Measurements from ENCODE around the gene NGF.
"Not testable (repeated sequence)": the region's sequence is repeated elsewhere in the genome, so short reads cannot be mapped to it uniquely, and the experiment has no call there.

NGF gene

GRCh38 chr1:115337633-115338456 lies at the start of gene NGF:
Gene NGF, minus strand, starts transcription at chr1:115338249. Its CDS starts 51,454 bp downstream, at chr1:115286795.
- no peak for DNase-seq

GRCh38 chr1:115383455-115383854 lies 45.4 kb upstream of the NGF start:
- DNase-seq = not testable (repeated sequence)

GRCh38 chr1:115379943-115380342 lies 41.9 kb upstream of the NGF start:
- no peak for DNase-seq

DNA sequence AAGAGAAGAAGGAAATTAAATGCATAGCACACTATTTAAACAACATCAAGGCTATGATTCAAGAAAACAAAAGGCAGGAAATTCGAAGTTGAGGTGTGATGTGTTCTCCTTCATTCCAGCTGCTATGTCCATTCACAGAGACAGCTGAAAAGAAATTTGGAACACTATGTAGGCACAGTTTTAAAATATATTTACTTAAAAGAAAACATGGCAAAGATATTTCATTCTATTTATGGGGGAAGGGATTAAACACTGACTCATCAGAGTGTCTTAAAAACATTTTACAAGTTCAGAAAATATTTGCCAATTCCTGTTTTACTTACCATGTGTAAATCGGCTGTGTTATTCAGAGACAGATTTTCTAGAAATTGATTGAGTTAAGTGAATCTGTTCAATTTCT lies 39.4 kb upstream of the NGF start:
- DNase-seq = no peak

DNA sequence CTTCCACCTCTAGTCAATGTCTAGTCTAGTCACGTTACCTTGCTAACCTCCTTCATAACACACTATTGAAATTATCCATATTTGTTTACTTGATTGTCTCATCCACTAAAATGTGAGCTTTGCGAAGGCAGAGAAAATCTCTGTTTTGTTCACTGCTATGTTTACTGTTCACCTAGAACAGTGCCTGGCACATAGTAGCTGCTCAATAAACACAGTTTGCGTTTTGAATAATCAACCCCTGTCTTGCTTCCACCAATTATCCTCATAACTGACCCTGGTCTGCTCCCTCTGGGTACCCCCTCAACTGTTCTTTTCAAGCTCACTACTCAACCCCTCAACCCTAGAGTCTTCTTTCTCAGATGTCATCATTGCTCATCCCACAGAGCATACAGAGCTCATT lies 36.5 kb upstream of the NGF start:
- DNase-seq = no peak

GRCh38 chr1:115373305-115373704 lies 35.3 kb upstream of the NGF start:
- peak; percentile 97 for DNase-seq

- no peak for DNase-seq
Measured at GRCh38 chr1:115365738-115366137, 27.7 kb upstream of the NGF start.

DNA sequence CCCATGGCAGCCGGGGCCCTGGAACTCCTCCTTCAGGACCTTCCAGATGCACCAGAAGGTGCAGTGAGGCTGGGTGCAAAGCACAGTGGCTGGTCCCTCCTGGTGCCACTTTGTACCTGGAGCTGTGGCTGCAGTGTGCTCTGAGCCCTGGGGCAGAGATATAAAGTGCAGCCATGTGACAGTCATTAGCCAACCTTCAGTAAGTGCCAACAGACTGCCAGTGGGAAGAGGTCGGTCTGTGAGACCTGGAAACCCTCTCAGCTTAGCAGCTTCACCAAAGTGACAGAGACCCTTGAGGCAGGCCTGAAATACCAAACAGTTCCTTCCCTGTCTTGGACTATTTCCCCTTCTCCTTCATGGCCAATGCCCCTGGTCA lies 26.7 kb upstream of the NGF start:
- no peak for DNase-seq

DNA sequence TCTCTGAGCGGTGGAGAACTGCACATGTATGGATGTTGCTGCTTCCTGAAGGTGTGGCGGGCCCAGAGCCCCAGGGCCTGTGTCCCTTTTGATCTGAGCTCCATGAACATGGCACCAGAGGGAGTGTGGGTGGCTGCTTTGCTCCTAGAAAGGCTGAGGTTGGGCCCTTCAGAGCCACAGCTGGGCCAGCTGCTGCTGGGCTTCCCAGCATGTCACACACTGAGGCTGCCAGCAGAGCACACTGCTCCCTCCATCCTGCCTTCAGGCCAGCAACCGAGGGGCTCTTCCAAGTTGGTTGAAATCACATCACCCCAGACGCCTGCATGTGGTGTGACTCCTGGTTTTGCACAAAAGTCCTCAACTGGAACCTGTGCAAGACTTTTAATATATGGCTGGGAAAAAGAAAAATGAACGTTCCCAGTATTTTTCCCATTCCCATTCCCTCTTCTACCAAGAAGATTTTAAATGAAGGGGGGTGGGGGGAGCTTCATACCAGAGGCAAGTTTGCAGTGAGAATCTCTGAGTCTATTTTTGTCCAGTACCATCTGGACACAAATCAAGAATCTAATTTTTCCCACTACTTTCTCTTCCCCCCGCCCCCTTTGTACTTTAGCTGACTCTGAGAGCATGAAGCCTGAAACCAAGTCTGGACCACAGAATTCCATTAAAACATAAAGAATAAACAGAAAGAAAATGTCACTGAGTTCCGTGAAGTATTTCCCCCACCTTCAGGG lies 26.2 kb upstream of the NGF start:
- DNase-seq = no peak

DNA sequence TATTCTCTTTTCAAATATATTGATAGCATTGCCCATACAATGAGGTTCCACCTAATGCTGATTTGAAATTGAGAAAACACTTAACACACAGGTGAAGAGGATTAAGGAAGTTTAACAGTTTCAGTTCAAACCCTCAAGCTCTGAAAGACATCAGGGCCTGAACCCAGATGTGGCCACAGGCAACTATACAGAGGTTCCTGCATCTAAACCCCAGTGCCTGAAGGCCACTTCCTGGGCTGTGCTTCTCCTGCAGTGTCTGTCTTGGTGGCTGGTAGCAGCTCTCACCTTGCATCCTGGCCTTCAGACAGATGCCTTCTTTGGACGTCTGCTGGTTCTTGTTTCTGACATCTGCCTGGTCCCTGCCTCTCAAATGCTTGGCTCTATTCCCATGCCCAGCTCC lies 25.1 kb upstream of the NGF start:
- no peak for DNase-seq

DNA sequence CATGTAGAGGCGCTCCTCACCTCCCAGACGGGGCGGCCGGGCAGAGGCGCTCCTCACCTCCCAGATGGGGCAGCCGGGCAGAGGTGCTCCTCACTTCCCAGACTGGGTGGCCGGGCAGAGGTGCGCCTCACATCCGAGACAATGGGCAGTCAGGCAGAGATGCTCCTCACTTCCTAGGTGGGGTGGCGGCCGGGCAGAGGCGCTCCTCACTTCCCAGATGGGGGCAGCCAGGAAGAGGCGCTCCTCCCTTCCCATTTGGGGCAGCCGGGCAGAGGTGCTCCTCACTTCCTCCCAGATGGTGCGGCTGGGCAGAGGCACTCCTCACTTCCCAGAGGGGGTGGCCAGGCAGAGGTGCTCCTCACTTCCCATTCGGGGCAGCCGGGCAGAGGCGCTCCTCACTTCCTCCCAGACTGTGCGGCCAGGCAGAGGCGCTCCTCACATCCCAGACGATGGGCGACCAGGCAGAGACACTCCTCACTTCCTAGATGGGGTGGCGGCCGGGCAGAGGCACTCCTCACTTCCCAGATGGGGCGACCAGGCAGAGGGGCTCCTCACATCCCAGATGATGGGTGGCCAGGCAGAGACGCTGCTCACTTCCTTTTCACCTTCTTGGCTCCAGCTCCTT lies 22.6 kb upstream of the NGF start:
- not testable (repeated sequence) for DNase-seq

- DNase-seq = not testable (repeated sequence)
Measured at GRCh38 chr1:115359787-115360452, 21.9 kb upstream of the NGF start.

- no peak for DNase-seq
Measured at GRCh38 chr1:115356356-115356755, 18.3 kb upstream of the NGF start.

DNA sequence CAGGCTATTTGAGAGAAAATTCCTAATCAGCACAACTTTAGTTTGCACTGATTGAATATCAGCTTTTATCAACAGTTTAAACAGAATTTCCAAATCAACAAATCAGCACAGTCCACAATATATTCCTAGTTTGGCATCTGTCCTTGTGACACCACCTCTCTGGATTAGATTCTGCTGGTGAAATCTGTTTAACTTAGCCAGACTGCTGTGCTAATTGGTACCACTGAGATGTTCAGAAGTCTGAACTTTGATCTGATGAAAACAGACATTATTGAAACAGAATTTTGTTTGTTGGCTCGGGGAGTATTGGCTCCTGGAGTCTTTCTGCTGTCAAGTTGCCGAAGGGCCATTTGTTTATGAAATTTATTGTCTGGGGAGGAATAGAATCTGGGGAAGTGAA lies 17.0 kb upstream of the NGF start:
- no peak for DNase-seq

DNA sequence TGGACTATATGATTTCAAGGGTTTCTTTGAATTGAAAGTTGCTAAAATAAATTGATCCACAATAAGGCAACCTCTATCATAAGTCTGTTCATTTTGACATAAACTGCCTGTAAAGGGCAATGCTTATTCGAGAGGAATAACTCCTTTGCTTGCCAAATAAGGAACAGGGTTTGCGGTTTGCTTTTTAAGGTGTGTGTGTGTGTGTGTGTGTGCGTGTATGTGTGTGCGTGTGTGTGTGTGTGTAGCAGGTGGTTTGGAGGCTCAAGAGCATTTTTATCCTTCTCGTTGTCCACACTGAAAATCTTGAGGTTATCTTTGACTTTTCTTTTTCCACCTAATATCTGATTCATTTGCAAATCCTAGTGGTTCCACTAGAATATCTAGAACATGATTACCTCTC lies 13.1 kb upstream of the NGF start:
- DNase-seq = no peak

GRCh38 chr1:115348636-115349035 lies 10.6 kb upstream of the NGF start:
- no peak for DNase-seq

GRCh38 chr1:115347282-115347681 lies 9.2 kb upstream of the NGF start:
- no peak for DNase-seq

GRCh38 chr1:115343200-115343737 lies 5.2 kb upstream of the NGF start:
- DNase-seq = no peak

DNA sequence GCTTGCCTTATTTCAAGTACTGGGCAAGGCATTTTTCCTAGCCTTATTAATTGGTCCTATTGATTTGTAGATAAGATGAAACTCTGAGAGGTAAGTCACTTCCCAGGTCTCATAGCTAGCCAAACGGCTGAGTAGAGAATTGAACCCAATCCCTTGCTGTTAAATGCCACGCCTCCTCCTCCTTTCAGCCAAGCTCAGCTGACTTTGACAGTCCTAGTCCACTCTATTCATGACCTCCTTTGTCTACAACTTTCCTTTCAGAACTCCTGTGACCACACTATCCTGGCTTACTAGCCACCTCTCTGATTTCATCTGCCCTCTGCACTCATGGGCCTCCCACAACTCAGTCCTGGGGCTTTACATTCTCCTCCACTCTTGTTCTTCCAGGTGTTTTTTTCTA lies 3.9 kb upstream of the NGF start:
- DNase-seq = no peak

DNA sequence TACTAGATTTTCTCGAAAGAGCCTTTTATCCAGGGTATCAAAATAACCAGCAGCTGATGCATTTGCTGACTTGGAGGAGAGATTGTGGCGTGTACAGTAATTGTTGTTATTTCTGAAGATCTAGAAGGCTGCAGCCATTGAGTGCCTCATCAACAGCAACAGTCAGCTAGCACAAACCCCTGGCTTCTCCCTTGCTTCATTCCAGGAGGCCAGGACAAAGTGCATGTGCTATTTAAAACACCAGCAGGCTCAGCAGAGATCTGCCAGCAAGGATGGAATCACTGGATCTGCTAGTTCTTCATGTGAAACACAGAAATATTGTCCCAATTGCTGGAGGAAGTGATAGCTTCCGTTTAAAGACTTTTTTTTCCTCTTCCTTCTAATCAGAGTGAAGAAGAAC lies 2.8 kb upstream of the NGF start:
- no peak for DNase-seq

DNA sequence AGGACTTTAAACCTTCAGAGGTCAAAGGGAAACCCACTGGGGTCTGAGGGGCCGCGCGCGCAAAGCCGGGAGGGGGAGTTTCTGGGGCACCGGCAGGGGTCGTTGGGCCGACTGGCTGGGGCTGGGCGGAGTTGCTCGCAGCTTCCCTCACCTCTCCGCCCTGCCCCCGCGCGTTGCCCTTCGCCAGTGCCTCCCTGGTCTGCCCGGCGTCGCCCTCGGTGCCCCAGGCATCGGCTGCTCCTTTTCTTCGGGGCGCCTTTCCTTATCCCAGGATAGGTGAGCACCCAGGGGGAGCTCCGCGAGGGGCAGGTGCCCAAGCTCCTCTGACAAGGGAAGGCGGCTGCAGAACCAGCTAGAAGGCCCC lies 390 bp upstream of the NGF start:
- no peak for DNase-seq

- no peak for DNase-seq
Measured at GRCh38 chr1:115337276-115337632, 795 bp downstream of the NGF start.

DNA sequence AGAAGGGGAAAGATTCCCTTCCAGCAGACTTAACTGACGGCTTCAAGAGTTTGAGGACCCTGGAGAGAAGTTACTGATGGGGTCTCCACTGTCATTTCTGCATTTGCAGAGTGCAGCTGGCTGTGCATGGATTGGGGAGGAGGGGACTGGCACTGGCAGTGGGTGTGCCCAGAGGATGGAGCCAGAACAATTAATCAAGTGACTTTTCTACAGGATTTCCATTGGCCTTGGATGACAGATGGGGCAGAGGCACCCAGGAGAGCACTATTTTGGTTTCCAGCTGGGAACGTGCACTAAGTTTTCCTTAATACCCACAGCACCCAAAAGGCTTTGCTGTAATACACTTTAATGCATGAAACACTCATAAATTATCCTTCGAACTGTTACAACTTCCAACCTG lies 1.3 kb downstream of the NGF start:
- no peak for DNase-seq

Data from inflammatory macrophage treated with lipopolysaccharide for 4 hours (primary cell).